Erythroblast (primary cell): ENCODE data around the gene DTX3L.

Experiments used
- GATA1 ChIP-seq: IDR thresholded peaks from 2 replicates; pipeline ENCODE4 v1.6.1; 2011; ENCODE audit warnings: low read depth, mild to moderate bottlenecking, control low read depth, low read length, moderate library complexity
- POLR2A ChIP-seq: IDR thresholded peaks from 2 replicates; pipeline ENCODE4 v1.6.1; 2011; ENCODE audit warnings: mild to moderate bottlenecking, low read length

DNA sequence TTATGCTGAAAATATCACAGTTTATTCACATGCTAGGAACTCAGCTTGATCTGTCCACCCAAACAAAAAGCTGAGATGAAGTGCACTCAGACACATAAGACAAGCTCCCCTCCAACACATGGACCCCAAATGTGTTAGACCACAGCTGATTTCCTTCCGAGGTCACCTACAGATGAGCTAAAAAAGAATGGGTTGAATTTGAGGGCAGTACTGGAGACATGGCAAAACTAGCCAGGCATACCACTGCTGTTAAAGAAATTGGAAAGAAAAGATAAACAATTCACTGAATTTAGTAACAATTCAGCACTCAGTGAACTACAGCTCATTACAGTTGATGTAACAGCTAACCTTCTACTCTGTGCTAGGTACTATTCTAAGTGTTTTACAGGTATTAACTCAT lies 15.5 kb upstream of the DTX3L start:
- no peak for TF ChIP-seq POLR2A
- no peak for TF ChIP-seq GATA1
